HTR-8/SVneo (cell line): Measurements from ENCODE around the gene KRTAP10-8.
"Not testable (repeated sequence)": the region's sequence is repeated elsewhere in the genome, so short reads cannot be mapped to it uniquely, and the experiment has no call there.

Experiments
- DNase-seq: peaks from one replicate; pipeline ENCODE4 v3.0.0; 2011; ENCODE audit warnings: low spot score, mixed read lengths; ENCODE audit not compliant: insufficient read length
- FAIRE-seq: peaks from 2 replicates; lab custom pipeline; 2011; peaks lifted over from hg19 to GRCh38; lab: Jason Lieb, UNC

Gene KRTAP10-8

DNA sequence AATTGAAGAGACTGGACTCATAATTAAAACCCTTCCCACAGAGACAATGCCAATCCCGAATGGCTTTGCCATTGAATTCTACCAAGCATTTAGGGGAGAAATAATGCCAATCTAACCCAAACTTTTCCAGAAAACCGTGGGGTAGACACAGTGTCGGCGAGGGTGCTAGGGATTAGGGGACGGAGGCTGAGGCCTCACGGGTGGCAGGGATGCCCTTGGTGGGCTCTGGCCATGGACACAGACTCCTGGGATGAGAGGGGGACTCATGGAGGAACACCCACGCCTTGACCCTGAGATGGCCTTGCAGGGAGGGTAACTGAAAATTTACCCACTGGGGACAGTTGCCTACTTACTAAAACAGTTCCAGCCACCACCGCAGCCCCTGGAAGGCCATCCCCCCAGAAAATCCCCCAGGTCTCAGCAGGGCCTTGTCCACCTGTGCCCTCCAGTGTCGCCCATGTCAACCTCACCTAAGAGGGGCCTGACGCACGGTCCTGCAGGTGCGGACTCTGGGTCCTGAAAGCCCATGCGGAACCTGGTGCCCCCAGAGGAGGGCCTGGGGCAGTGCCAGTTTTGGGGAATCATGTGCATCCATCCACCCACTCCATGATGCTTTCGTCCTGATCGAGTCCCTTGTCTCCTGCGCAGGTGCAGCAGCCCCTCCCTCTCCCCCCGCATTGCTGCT, 33.4 kb upstream of the KRTAP10-8 start:
- FAIRE-seq (no peak), DNase-seq (no peak)

GRCh38 chr21:44579056-44579832, 32.6 kb upstream of the KRTAP10-8 start:
- FAIRE-seq (no peak), DNase-seq (no peak)

DNA sequence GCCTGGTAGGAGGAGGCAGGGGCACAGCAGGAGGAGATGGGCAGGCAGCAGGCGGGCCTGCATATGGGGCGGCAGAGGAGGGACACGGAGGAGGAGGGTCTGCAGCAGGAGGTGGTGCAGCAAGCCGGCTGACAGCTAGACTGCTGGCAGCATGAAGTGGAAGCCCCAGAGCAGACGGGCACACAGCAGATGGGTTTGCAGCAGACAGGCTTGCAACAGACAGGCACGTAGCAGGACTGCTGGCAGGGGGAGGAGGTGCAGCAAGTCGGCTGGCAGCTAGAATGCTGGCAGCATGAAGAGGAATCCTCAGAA, 32.1 kb upstream of the KRTAP10-8 start:
- FAIRE-seq (no peak), DNase-seq (no peak)

DNA sequence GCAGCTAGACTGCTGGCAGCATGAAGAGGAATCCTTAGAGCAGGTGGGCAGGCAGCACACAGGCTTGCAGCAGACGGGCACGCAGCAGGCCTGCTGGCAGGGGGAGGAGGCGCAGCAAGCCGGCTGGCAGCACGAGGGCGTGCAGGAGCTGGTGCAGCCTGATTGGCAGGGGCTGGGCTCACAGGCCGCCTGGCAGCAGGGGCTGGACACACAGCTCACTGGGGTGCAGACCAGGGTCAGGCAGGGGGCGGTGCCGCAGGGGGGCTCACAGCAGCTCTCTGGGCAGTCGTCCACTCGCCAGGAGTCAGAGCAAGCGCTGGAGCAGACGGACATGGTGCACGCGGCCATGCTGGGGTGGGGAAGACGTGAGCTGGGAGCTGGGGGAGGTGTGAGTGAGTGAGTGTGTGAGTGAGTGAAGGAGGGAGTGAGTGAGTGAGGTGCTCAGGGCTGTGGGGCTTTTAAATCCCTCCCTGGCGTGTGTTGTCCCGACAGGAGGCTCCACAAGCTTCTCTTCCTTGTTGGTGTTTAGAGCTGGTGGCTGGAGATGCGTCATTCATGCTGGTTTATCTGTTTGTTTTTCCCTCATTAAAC, 31.6 kb upstream of the KRTAP10-8 start, which contains the start of gene KRTAP10-5:
Gene KRTAP10-5, minus strand, starts transcription at position 374 of the 591 bp plus-strand sequence. Its CDS starts 26 bp downstream, at position 348.
- not testable (repeated sequence) for FAIRE-seq, DNase-seq

DNA sequence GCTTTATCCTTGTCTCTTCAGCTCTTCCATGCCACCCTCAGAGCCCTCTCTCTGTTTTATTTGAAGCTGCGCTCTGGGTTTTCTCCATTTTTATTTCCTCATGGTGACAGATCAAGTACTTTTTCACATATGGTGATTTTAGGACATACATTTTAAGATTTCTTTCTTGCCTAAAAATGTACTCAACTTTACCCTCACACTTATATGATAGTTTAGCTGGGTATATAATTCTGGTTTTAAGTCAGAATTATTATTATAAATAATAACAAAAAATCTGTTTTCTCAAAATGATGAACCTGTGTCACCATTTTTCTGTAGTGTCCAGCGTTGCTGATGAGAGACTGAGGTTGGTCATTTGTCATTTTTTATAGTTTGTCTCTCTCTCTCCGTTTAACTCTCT, 30.7 kb upstream of the KRTAP10-8 start:
- DNase-seq = no peak
- FAIRE-seq = no peak

DNA sequence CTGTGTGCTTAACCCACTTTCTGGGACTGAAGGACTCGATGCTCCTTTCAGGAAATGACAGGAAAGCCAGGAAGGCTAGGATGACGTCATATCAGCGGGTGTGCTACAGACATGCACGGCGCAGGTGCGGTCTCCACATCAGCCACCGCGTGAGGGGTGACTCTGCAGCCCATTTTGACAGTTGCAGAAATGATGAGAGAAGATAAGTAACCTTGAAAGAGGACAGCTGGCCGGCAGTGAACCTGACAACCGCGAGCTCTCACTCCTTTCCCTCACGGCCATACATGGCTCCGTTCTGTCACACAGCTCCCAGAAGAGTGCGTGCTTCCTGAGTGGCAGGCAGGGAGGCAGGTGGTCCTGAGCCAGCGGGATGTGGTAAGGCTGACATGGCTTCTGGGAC, 29.8 kb upstream of the KRTAP10-8 start:
- DNase-seq (no peak), FAIRE-seq (no peak)

DNA sequence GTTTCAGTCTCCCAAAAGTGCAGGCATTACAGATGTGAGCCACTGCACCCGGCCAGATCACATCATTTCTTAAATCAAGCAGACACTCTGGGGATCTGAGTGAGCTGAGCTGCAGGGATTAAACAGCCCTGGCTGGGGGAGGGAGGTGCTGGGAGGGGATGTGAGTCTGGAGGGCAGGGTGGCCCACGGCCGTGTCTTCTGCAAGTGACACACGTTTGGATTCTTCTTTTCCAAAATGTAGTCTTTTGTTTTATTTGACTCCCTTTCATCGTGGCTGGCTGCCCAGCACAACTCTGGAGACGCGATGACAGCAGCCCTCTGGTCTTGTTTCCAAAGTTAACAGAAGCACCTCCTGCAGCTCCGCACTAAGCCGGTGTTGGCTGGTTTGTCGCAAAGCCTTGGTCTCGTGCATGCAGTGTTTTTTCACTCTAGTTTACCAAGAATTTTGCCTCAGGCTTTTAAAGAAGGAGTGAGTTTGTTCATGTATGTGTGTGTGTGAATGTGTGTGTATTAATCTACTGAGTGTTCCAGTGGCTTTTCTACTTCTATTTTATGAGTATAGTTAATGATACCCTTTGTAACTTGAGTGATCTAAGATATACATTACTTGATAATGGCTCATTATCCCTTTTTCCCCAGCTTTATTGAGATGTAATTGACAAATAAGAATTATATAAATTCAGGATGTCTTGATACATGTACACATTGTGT, 28.6 kb upstream of the KRTAP10-8 start:
- DNase-seq = no peak
- FAIRE-seq = no peak

DNA sequence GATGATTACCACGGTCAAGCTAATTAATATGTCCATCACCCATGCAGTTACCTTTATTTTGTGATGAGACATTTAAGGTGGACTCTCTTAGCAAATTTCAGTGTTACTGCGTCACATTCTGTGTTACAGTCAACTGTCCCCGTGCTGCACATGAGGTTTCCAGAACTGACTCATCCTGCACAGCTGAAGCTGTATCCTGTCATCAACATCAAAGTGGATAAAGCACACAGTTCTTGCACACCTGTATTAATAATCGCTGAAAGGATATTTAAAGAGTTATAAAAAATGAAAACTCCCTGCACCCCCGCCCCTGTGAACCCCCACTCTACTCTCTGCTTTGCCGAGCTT, 28.1 kb upstream of the KRTAP10-8 start:
- FAIRE-seq (no peak), DNase-seq (no peak)

- DNase-seq (no peak), FAIRE-seq (no peak)
Measured at GRCh38 chr21:44585892-44586291, 26.0 kb upstream of the KRTAP10-8 start.

DNA sequence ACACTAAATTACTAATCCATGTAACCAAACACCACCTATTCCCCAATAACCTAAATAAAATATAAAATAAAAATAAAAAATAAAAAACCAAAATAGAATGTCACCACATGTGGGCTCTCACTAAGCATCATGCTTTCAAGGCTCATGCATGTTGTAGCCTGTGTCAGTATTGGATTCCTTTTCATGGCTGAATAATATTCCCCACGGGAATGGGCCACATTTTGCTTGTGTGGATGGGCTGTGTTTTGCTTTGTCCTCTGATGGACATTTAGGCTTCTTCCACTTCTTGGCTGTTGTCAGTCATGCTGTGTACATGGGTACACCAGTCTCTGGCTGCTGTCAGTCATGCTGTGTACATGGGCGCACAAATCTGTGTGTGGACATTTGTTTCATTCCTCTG, 22.8 kb upstream of the KRTAP10-8 start:
- FAIRE-seq (no peak), DNase-seq (no peak)

- FAIRE-seq (no peak), DNase-seq (no peak)
Measured at GRCh38 chr21:44589586-44590305, 22.1 kb upstream of the KRTAP10-8 start.

- no peak for DNase-seq
- FAIRE-seq = no peak
Measured at GRCh38 chr21:44590311-44590721, 21.6 kb upstream of the KRTAP10-8 start.

DNA sequence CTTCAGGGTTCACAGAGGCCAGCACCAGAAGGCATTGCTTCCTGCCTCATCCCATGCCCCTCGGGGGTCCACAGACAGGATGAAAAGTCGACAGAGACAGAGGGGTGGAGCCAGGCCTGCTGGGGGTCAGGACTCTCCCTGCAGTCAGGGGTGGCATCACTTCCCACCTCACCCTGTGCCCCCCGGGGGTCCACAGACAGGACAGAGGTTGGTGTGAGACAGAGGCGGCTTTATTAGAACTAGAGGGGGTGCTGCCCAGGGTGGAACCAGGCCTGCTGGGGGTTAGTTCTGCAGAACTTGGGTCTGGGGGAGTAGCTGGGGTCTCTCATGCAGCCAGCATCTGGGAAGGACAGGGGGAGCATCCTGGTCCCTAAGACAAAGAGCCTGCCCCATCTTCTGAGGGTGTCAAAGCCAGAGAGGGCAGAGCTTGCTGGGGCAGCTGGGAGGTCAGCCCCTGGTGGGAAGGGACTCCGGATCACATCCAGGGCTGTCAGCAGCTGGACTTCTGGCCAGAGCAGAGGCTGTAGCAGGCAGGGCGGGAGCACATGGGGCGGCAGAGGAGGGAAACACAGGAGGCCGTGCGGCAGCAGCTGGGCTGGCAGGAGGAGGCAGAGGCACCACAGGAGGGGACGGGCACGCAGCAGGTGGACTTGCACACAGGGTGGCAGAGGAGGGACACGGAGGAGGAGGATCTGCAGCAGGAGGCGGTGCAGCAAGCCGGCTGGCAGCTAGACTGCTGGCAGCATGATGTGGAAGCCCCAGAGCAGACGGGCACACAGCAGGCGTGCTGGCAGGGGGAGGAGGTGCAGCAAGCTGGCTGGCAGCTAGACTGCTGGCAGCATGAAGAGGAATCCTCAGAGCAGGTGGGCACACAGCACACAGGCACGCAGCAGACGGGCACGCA, 20.7 kb upstream of the KRTAP10-8 start:
- not testable (repeated sequence) for FAIRE-seq, DNase-seq

DNA sequence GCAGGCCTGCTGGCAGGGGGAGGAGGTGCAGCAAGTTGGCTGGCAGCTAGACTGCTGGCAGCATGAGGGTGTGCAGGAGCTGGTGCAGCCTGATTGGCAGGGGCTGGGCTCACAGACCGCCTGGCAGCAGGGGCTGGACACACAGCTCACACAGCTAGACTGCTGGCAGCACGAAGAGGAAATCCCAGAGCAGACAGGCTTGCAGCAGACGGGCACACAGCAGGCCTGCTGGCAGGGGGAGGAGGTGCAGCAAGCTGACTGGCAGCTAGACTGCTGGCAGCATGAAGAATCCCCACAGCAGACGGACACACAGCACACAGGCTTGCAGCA, 20.1 kb upstream of the KRTAP10-8 start:
- not testable (repeated sequence) for FAIRE-seq, DNase-seq

DNA sequence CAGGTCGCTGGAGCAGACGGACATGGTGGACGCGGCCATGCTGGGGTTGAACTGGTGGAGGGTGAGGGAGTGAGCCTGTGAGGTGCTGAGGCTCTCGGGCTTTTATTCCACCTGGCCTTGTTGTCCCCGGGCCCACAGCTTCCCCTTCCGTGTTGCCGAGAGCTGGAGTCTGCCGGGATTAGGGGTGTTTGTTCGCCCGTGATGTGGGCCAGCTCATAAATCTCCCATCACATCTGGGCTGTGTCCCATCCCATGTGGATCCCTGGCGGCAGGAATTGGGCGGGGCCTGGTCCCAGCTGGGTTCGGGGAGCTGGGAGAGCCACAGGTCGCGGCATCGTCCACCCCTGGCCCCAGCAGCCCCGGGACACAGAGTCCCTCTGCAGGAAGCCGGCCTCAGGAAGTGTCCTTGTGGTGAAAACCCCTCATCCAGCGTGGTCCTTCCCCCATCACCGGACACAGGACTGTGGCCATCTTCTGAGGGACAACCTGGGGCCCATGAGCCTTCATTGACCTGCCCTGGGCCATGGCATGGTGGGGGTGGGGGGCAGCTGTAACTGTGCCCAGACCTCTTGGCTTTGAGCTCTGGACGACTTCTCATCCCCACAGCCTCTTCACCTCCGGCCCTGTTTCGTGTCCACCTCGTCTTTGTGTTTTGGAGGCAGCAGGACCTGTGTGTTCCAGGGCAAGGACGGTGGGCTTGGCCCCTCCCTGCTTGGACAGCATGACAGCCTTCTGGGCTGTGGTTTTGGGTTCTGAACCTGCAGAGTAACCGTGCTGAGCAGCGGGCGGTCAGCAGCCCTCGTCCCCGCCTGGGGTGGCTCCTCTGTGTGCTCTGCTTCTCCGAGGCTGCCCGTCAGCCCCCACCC, 19.2 kb upstream of the KRTAP10-8 start, which contains the start of gene KRTAP10-6:
Gene KRTAP10-6, minus strand, starts transcription at position 60 of the 866 bp plus-strand sequence. Its CDS starts 21 bp downstream, at position 39.
- FAIRE-seq = no peak
- no peak for DNase-seq

DNA sequence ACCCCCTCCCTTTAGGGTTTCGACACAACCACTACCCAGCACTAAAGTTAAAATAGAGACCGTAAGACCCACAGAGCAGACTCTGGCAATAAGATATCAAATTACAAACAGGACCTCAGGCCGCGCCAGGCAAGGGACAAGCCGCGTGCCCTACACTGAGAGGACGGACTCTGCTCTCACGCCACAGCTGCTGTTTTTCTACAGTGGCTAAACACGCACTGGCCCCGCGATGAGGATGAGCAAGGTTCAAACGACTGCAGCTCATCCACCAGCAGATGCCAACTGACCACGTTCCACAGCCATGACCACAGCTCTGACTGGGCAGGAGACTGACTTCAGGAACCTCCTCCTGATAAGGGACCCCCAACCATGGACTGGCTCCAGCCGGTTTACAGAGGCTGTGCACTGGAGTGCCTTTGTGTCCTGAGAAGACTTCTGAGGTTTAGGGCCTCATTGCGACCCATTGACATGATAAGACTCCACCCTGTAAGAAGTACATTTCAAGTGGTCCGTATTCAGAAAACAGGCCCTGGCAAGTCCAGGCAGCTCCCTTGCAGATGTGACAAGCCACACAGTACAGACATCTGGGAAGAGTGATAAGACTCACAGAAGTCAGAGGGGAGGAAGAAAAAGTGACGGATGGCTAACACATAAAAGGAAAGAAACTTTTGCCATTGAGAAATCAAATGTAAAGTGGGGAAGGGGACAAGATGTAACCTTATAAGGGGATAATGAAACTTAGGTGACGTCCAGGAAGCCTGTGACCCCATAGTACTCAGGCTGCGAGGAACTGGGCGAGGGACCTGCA, 18.1 kb upstream of the KRTAP10-8 start:
- FAIRE-seq (no peak), DNase-seq (no peak)

DNA sequence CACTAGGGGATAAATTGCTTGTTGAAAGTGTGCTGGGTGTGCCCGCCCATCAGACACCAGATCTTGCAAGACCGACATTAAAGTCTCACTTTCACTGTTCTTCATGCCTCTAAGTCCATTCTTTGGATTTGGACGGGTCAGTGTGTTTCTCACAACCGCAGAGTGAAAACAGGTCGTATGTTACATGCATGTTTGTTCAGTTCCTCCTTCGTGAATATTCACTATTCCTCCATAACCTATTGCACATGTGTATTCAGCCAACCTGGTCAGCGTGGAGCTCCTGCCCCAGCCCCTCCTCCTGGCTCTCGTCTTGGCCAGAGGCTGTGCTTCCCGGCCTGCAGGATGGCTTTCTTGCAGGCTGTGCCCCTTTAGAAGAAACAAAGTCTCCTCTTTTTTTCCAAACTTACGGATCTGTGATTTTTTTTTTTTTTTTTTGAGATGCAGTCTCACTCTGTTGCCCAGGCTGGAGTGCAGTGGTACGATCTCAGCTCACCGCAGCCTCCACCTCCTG, 17.4 kb upstream of the KRTAP10-8 start:
- FAIRE-seq = no peak
- no peak for DNase-seq
